Keratinocyte (primary cell): Measurements from ENCODE around the gene FOXN1. TPM values are rescaled to one million over a fixed set of nuclear protein-coding genes. Genes with fewer than 3 reads are reported as not detected.

Experiments used
- DNase-seq: peaks from one replicate; pipeline ENCODE4 v3.0.0-alpha.2; 2011; ENCODE audit warnings: low read depth, missing footprints, low spot score
- FAIRE-seq: peaks from 2 replicates; lab custom pipeline; 2011; peaks lifted over from hg19 to GRCh38; lab: Jason Lieb, UNC
- H2AFZ ChIP-seq: 2 replicates; pipeline ENCODE4 v1.6.0; 2012; ENCODE audit warnings: low read length, control low read depth, inconsistent platforms; ENCODE audit not compliant: control insufficient read depth
- H3K27ac ChIP-seq: 2 replicates; pipeline ENCODE4 v1.5.1; 2011; ENCODE audit warnings: low read length; ENCODE audit not compliant: control insufficient read depth, insufficient read depth
- H3K27me3 ChIP-seq: 3 replicates; pipeline ENCODE4 v1.6.0; 2011; ENCODE audit warnings: low read length; ENCODE audit not compliant: control insufficient read depth, insufficient read depth; ENCODE audit errors: extremely low read depth
- H3K36me3 ChIP-seq, 2 experiments: 2 replicates in 1 of 2; 3 replicates in 1 of 2; pipeline ENCODE4 v1.5.1; 2011; ENCODE audit warnings: low read length in 2 of 2, mild to moderate bottlenecking in 1 of 2; ENCODE audit not compliant: control insufficient read depth in 2 of 2, insufficient read depth in 2 of 2; ENCODE audit errors: extremely low read depth in 1 of 2
- H3K4me1 ChIP-seq: 3 replicates; pipeline ENCODE4 v1.5.1; 2011; ENCODE audit warnings: low read length; ENCODE audit not compliant: control insufficient read depth, insufficient read depth; ENCODE audit errors: extremely low read depth
- H3K4me2 ChIP-seq: 3 replicates; pipeline ENCODE4 v1.6.0; 2011; ENCODE audit warnings: low read depth, low read length; ENCODE audit not compliant: control insufficient read depth, insufficient read depth; ENCODE audit errors: extremely low read depth
- H3K4me3 ChIP-seq, 3 experiments: fragments of 200-600 bp in 1 of 3; sonication (generic) in 1 of 3; 2 replicates in 2 of 3; 3 replicates in 1 of 3; pipeline ENCODE4 v1.5.1; 2011 to 2016; ENCODE audit warnings: low read length in 3 of 3, mild to moderate bottlenecking in 3 of 3, control low read depth in 2 of 3, inconsistent platforms in 1 of 3, low read depth in 1 of 3, mixed read lengths in 1 of 3, mixed run types in 1 of 3, moderate library complexity in 1 of 3; ENCODE audit not compliant: control insufficient read depth in 2 of 3, insufficient read depth in 2 of 3; ENCODE audit errors: extremely low read depth in 1 of 3
- H3K79me2 ChIP-seq: 2 replicates; pipeline ENCODE4 v1.6.0; 2012; ENCODE audit warnings: low read length; ENCODE audit not compliant: control insufficient read depth, insufficient read depth
- H3K9ac ChIP-seq: 3 replicates; pipeline ENCODE4 v1.6.0; 2011; ENCODE audit warnings: low read length; ENCODE audit not compliant: control insufficient read depth, insufficient read depth; ENCODE audit errors: extremely low read depth
- H3K9me1 ChIP-seq: 3 replicates; pipeline ENCODE4 v1.6.0; 2011; ENCODE audit warnings: low read length; ENCODE audit not compliant: control insufficient read depth, insufficient read depth; ENCODE audit errors: extremely low read depth
- H3K9me3 ChIP-seq: 2 replicates; pipeline ENCODE4 v1.5.1; 2012; ENCODE audit warnings: low read depth, low read length; ENCODE audit not compliant: control insufficient read depth
- H4K20me1 ChIP-seq: 3 replicates; pipeline ENCODE4 v1.6.0; 2011; ENCODE audit warnings: low read length; ENCODE audit not compliant: control insufficient read depth, insufficient read depth; ENCODE audit errors: extremely low read depth
- EZH2 ChIP-seq: IDR thresholded peaks from one replicate; pipeline ENCODE4 v1.6.1; 2012; ENCODE audit warnings: inconsistent platforms, mild to moderate bottlenecking, low read length, moderate library complexity
- dilution Hi-C: fragments of 300-500 bp; cut with MboI; formaldehyde crosslinking; loops from one replicate; pipeline ENCODE4 v1.7.0; 2020; ENCODE audit warnings: low sequenced_read_pairs; ENCODE audit not compliant: extremely low pct_ligation_motif_present
- polyA plus RNA-seq, 5 experiments: library from polyadenylated mRNA; depleted of rRNA in 3 of 5; stranded (reverse) in 3 of 5; stranded (forward) in 1 of 5; unstranded in 1 of 5; fragments of >200 nt; gene quantifications; 1 replicate in 1 of 5; 2 replicates in 3 of 5; 3 replicates in 1 of 5; pipeline versions ENCODE4 v1.2.1 to v1.2.3, GENCODE V29; 2011 to 2012; ENCODE audit warnings: missing spikeins in 2 of 5, low read depth in 1 of 5, low replicate concordance in 1 of 5
- TF ChIP-seq, protein P1 (sequence below), 3 experiments: IDR thresholded peaks in 1 of 3; conservative IDR thresholded peaks in 1 of 3; optimal IDR thresholded peaks in 1 of 3; 2 replicates in 2 of 3; 3 replicates in 1 of 3; pipeline versions ENCODE3 to v1.5.1; 2011; ENCODE audit warnings: low read length in 3 of 3, mild to moderate bottlenecking in 3 of 3, moderate library complexity in 2 of 3, control low read depth in 1 of 3, inconsistent platforms in 1 of 3; ENCODE audit not compliant: insufficient read depth in 2 of 3; ENCODE audit errors: extremely low read depth in 1 of 3

The FOXN1 gene
- polyA plus RNA-seq, 1 donor (not counting 4 experiments of a cell fraction or from before 2014, with no cell fraction given), result 0.29 TPM

DNA sequence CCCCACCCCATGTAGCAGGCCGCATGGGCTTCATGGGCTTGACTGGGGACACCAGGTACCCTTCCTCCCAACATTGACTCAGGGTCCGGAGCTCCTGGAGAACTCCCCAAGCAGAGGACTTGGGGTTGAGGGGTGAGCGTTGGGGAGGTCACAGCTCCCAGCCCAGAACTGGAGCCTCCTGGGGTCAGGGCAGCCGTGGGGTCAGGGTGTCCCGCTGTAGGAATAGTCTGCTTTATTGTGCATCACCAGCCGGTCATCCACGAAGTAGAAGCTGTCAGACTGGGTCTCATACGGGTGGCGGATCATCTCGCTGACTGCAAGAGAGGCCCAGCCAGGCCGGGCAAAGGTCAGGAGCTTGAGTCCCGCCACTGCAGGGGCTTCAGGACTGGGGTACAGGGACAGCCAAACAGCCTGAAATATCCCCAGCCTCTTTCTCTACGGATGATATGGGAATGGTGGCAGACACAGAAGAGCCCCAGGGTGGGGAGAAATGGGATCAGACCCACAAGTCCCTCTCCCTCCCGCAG lies 41.0 kb downstream of the FOXN1 start:
- Histone ChIP-seq H3K9me3 (no peaks in the 10 kb centered on the region), H3K27ac (no peak overlapping the region), H3K36me3 (peaks cover 0 to 3% of the 10 kb centered on the region in 2 experiments), H3K4me2 (no peak overlapping the region), H4K20me1 (no peaks in the 10 kb centered on the region), H3K9me1 (no peaks in the 10 kb centered on the region), H3K27me3 (no peaks in the 10 kb centered on the region), H3K79me2 (peaks cover 3% of the 10 kb centered on the region), H3K4me1 (peaks cover 6% of the 10 kb centered on the region), H2AFZ (no peak overlapping the region), H3K4me3 (no peak overlapping the region), H3K9ac (no peak overlapping the region)
- FAIRE-seq (no peak), DNase-seq (no peak)
- dilution Hi-C loops, result no loop called here
- TF ChIP-seq, protein P1, sequence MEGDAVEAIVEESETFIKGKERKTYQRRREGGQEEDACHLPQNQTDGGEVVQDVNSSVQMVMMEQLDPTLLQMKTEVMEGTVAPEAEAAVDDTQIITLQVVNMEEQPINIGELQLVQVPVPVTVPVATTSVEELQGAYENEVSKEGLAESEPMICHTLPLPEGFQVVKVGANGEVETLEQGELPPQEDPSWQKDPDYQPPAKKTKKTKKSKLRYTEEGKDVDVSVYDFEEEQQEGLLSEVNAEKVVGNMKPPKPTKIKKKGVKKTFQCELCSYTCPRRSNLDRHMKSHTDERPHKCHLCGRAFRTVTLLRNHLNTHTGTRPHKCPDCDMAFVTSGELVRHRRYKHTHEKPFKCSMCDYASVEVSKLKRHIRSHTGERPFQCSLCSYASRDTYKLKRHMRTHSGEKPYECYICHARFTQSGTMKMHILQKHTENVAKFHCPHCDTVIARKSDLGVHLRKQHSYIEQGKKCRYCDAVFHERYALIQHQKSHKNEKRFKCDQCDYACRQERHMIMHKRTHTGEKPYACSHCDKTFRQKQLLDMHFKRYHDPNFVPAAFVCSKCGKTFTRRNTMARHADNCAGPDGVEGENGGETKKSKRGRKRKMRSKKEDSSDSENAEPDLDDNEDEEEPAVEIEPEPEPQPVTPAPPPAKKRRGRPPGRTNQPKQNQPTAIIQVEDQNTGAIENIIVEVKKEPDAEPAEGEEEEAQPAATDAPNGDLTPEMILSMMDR (optimal IDR thresholded peaks at IDR 0.05 in 1 of 3, IDR thresholded peaks at IDR 0.05 in 1 of 3, conservative IDR thresholded peaks at IDR 0.05 in 1 of 3; ENCODE audit: extremely low read depth in 1 of 3, insufficient read depth in 2 of 3, low read length in 3 of 3), result no peak
- no peak for TF ChIP-seq EZH2

GRCh38 chr17:28547623-28548416 lies 41.7 kb downstream of the FOXN1 start:
- H3K9me3 ChIP-seq, result no peaks in the 10 kb centered on the region
- H3K4me3 ChIP-seq, result no peak overlapping the region
- dilution Hi-C loops, result no loop called here
- peaks cover 1 to 3% of the 10 kb centered on the region in 2 experiments for H3K36me3 ChIP-seq
- H4K20me1 ChIP-seq, result no peaks in the 10 kb centered on the region
- H2AFZ ChIP-seq, result no peak overlapping the region
- no peak overlapping the region for H3K4me2 ChIP-seq
- no peak overlapping the region for H3K9ac ChIP-seq
- no peak overlapping the region for H3K27ac ChIP-seq
- H3K27me3 ChIP-seq, result no peaks in the 10 kb centered on the region
- FAIRE-seq (peak; percentile 36), DNase-seq (no peak)
- H3K79me2 ChIP-seq, result peaks cover 3% of the 10 kb centered on the region
- TF ChIP-seq, protein P1 (optimal IDR thresholded peaks at IDR 0.05 in 1 of 3, IDR thresholded peaks at IDR 0.05 in 1 of 3, conservative IDR thresholded peaks at IDR 0.05 in 1 of 3; ENCODE audit: extremely low read depth in 1 of 3, insufficient read depth in 2 of 3, low read length in 3 of 3), result peak; percentile 84 to 92 (median 84)
- no peak for TF ChIP-seq EZH2
- peaks cover 6% of the 10 kb centered on the region for H3K4me1 ChIP-seq
- H3K9me1 ChIP-seq, result peaks cover 2% of the 10 kb centered on the region
